A549 (cell line): ENCODE results near the gene POMT1. TPM values are rescaled to one million over a fixed set of nuclear protein-coding genes. Genes with fewer than 3 reads are reported as not detected.

ENCODE experiments used
- ATAC-seq, 2 experiments: fragments of 200-7000 bp in 1 of 2; fragments of >200 bp in 1 of 2; cut with Nextera tagmentation in 1 of 2; cut with Tn5 transposase in 1 of 2; 3 replicates each; pipeline versions ENCODE4 v1.8.0 to v1.9.1; 2018 to 2020; ENCODE audit warnings: mild to moderate bottlenecking in 1 of 2, moderate library complexity in 1 of 2
- CTCF ChIA-PET: fragments of 300-600 bp; sonication (Branson Sonifier 250); formaldehyde crosslinking; extraction: SDS; loops from one replicate; lab custom pipeline; 2021; ENCODE audit warnings: antibody characterized with exemption, inconsistent platforms; lab: Yijun Ruan, JAX
- POLR2A ChIA-PET: fragments of 350-600 bp; formaldehyde crosslinking; extraction: SDS; loops from one replicate; lab custom pipeline; 2021; ENCODE audit warnings: antibody characterized with exemption, inconsistent platforms; lab: Yijun Ruan, JAX
- DNase-seq, 2 experiments: peaks; one replicate each; pipeline versions ENCODE4 v3.0.0 to v3.0.0-alpha.2; 2011 to 2016; ENCODE audit warnings: low read depth in 1 of 2, low spot score in 1 of 2
- FAIRE-seq: peaks from 2 replicates; lab custom pipeline; 2011; peaks lifted over from hg19 to GRCh38; lab: Jason Lieb, UNC
- H3K27ac ChIP-seq, 2 experiments: fragments of >200 bp; sonication (Bioruptor Twin); formaldehyde crosslinking; 3 replicates each; pipeline ENCODE4 v1.5.1; 2016 to 2017
- H3K4me1 ChIP-seq: fragments of >200 bp; sonication (Bioruptor Twin); formaldehyde crosslinking; 3 replicates; pipeline ENCODE4 v1.6.1; 2016
- H3K4me2 ChIP-seq: fragments of >200 bp; sonication (Bioruptor Twin); formaldehyde crosslinking; 3 replicates; pipeline ENCODE4 v1.6.1; 2016
- H3K4me3 ChIP-seq: fragments of >200 bp; sonication (Bioruptor Twin); formaldehyde crosslinking; 3 replicates; pipeline ENCODE4 v1.5.1; 2016
- H3K9me3 ChIP-seq: fragments of >200 bp; sonication (Bioruptor Twin); formaldehyde crosslinking; 3 replicates; pipeline ENCODE4 v1.6.1; 2016
- CEBPB ChIP-seq, 2 experiments: fragments of >200 bp in 1 of 2; sonication (Bioruptor Twin) in 1 of 2; formaldehyde crosslinking in 1 of 2; IDR thresholded peaks; 2 replicates each; pipeline ENCODE4 v1.6.1; 2012 to 2016
- EP300 ChIP-seq, 2 experiments: fragments of >200 bp; sonication (Bioruptor Twin); formaldehyde crosslinking; IDR thresholded peaks; 2 replicates in 1 of 2; 3 replicates in 1 of 2; pipeline ENCODE4 v1.6.1; 2016 to 2017
- ESRRA ChIP-seq: fragments of 150-350 bp; IDR thresholded peaks from 2 replicates; pipeline ENCODE4 v1.6.1; 2014; ENCODE audit warnings: mild to moderate bottlenecking, low read length, borderline replicate concordance
- FOSL2 ChIP-seq, 2 experiments: fragments of 450-650 bp in 1 of 2; fragments of >200 bp in 1 of 2; sonication (Bioruptor Twin) in 1 of 2; formaldehyde crosslinking; IDR thresholded peaks; 2 replicates each; pipeline versions ENCODE4 v1.5.0 to v1.6.1; 2016 to 2020; ENCODE audit warnings: mild to moderate bottlenecking in 1 of 2, moderate library complexity in 1 of 2
- HES2 ChIP-seq: fragments of >200 bp; sonication (Bioruptor Twin); formaldehyde crosslinking; IDR thresholded peaks from 2 replicates; pipeline ENCODE4 v1.6.1; 2016
- HOXB5 ChIP-seq: fragments of 250-450 bp; sonication (Bioruptor Pico); IDR thresholded peaks from 2 replicates; pipeline ENCODE4 v1.5.0; 2020; ENCODE audit warnings: mild to moderate bottlenecking, moderate library complexity
- JUN ChIP-seq, 2 experiments: fragments of >200 bp; sonication (Bioruptor Twin); formaldehyde crosslinking; IDR thresholded peaks; 2 replicates in 1 of 2; 3 replicates in 1 of 2; pipeline ENCODE4 v1.6.1; 2016 to 2017
- JUNB ChIP-seq: fragments of >200 bp; sonication (Bioruptor Twin); formaldehyde crosslinking; IDR thresholded peaks from 2 replicates; pipeline ENCODE4 v1.6.1; 2016
- KDM5A ChIP-seq: fragments of 200-600 bp; sonication (generic); IDR thresholded peaks from 2 replicates; pipeline ENCODE4 v1.6.1; 2016; ENCODE audit warnings: antibody characterized with exemption, mild to moderate bottlenecking
- POLR2A ChIP-seq: IDR thresholded peaks from 2 replicates; pipeline ENCODE4 v1.6.1; 2012; ENCODE audit warnings: mild to moderate bottlenecking, low read length
- RARB ChIP-seq: fragments of 250-450 bp; sonication (Bioruptor Pico); IDR thresholded peaks from 2 replicates; pipeline ENCODE4 v1.8.0; 2021; ENCODE audit warnings: mild to moderate bottlenecking, moderate library complexity
- RCOR1 ChIP-seq: fragments of 150-350 bp; IDR thresholded peaks from 2 replicates; pipeline ENCODE4 v1.6.1; 2014; ENCODE audit warnings: antibody characterized with exemption, low read length, low read depth
- WGBS: methylation state at CpG from one replicate; pipeline ENCODE4 v1.1.6; 2017; ENCODE audit errors: missing lambda C conversion rate; 5-methylcytosine and 5-hydroxymethylcytosine counted together
- polyA plus RNA-seq, 4 experiments: library from polyadenylated mRNA; depleted of rRNA in 3 of 4; stranded (reverse); fragments of >200 nt; fragmentation: RNase III in 1 of 4; extraction: RNeasy Plus Mini Kit Qiagen cat#74134 plus additional on column Dnase treatment in 1 of 4; gene quantifications; 2 replicates in 3 of 4; 3 replicates in 1 of 4; pipeline ENCODE4 v1.2.3, GENCODE V29; 2011 to 2017
- TF ChIP-seq, protein P1 (sequence below): fragments of >200 bp; sonication (Bioruptor Twin); formaldehyde crosslinking; IDR thresholded peaks from 3 replicates; pipeline ENCODE4 v1.6.1; 2016
- TF ChIP-seq, protein P2 (sequence below): fragments of 250-450 bp; sonication (Bioruptor Pico); IDR thresholded peaks from 2 replicates; pipeline ENCODE4 v1.5.0; 2021; ENCODE audit warnings: mild to moderate bottlenecking, moderate library complexity, borderline replicate concordance
- TF ChIP-seq, protein P3 (sequence below): fragments of 150-350 bp; IDR thresholded peaks from 2 replicates; pipeline ENCODE4 v1.6.1; 2014; ENCODE audit warnings: low read depth, mild to moderate bottlenecking, low read length
- TF ChIP-seq, protein P4 (sequence below): IDR thresholded peaks from 2 replicates; pipeline ENCODE4 v1.6.1; 2012; ENCODE audit warnings: low read depth, borderline replicate concordance

The POMT1 gene
- polyA plus RNA-seq, 2 of the 4 experiments (the other 2 are of a cell fraction): 16.5 to 17.7 TPM

DNA sequence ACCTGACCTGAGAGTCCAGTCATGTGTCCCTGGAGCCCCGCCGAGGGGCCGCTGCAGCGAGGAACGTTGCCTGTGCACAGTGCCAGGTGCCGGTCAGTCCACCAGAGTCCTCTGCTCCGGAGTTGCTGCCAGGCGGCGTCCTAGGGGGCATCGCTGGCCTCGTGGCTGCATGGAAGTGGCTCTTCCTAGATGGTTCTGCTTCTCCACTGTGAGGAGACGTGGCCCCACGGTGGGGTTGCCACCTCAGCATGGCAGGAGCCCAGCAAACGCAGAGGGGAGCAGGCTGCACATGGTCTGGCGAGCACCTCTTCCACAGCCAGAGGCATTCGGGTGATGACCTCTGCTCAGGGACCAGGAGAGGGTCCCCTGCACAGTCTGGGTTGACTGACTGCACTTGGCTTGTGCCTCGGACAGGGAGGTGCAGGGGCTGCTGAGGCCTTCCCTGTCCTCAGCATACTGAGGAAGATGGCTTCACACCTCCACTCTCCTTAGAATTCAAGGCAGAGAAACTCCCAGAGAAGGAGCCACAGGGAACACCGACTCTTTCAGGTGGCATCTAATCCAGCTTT, 25.9 kb upstream of the POMT1 start (continued):
- TF ChIP-seq, protein P1, sequence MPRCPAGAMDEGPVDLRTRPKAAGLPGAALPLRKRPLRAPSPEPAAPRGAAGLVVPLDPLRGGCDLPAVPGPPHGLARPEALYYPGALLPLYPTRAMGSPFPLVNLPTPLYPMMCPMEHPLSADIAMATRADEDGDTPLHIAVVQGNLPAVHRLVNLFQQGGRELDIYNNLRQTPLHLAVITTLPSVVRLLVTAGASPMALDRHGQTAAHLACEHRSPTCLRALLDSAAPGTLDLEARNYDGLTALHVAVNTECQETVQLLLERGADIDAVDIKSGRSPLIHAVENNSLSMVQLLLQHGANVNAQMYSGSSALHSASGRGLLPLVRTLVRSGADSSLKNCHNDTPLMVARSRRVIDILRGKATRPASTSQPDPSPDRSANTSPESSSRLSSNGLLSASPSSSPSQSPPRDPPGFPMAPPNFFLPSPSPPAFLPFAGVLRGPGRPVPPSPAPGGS: no peak
- no peak for TF ChIP-seq JUN (IDR thresholded peaks at IDR 0.05)
- TF ChIP-seq, protein P2, sequence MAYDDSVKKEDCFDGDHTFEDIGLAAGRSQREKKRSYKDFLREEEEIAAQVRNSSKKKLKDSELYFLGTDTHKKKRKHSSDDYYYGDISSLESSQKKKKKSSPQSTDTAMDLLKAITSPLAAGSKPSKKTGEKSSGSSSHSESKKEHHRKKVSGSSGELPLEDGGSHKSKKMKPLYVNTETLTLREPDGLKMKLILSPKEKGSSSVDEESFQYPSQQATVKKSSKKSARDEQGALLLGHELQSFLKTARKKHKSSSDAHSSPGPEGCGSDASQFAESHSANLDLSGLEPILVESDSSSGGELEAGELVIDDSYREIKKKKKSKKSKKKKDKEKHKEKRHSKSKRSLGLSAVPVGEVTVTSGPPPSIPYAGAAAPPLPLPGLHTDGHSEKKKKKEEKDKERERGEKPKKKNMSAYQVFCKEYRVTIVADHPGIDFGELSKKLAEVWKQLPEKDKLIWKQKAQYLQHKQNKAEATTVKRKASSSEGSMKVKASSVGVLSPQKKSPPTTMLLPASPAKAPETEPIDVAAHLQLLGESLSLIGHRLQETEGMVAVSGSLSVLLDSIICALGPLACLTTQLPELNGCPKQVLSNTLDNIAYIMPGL: no peak
- no peak for TF ChIP-seq HOXB5 (CRISPR knock-in tag)

DNA sequence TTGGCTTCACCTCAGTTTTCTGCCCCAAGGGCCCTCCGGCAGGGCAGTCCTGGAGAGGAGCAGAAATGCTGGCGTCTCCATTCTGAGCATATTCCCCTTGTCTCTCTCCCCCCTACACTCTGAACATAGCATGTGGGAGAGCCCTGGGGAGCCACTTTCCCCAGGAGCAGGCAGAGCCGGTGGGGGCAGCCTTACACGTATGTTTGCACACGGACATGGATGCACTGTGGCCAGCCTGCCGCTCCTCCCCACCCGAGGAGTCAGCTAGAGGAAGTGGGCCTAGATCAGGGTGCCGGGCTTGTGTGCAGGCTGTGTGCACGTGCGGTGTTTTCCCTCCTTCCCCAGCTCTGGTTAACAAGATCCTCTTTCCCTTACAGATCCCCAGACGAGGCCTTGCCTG, 25.4 kb upstream of the POMT1 start:
- peaks cover 11% of the 10 kb centered on the region; the same call in 2 of the 3 replicates for H3K4me1 ChIP-seq
- no peak for DNase-seq
- no peak overlapping the region for H3K4me2 ChIP-seq
- no peaks in the 10 kb centered on the region for H3K9me3 ChIP-seq
- no peak overlapping the region for H3K4me3 ChIP-seq
- ChIA-PET CTCF (interaction anchor here (0.6 to 5.8 kb wide), 30 partner anchors 8 to 1522 kb away, joined by 3 to 48 read pairs (median 4); no protein-coding TSS in a partner anchor), POLR2A (no interaction called here)
- no peak overlapping the region for H3K27ac ChIP-seq
- TF ChIP-seq JUNB (no peak), HOXB5 (CRISPR knock-in tag) (no peak), RARB (no peak), EP300 (IDR thresholded peaks at IDR 0.05) (no peak), HES2 (no peak)
- TF ChIP-seq, protein P3, sequence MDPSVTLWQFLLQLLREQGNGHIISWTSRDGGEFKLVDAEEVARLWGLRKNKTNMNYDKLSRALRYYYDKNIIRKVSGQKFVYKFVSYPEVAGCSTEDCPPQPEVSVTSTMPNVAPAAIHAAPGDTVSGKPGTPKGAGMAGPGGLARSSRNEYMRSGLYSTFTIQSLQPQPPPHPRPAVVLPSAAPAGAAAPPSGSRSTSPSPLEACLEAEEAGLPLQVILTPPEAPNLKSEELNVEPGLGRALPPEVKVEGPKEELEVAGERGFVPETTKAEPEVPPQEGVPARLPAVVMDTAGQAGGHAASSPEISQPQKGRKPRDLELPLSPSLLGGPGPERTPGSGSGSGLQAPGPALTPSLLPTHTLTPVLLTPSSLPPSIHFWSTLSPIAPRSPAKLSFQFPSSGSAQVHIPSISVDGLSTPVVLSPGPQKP: no peak
- TF ChIP-seq, protein P4, sequence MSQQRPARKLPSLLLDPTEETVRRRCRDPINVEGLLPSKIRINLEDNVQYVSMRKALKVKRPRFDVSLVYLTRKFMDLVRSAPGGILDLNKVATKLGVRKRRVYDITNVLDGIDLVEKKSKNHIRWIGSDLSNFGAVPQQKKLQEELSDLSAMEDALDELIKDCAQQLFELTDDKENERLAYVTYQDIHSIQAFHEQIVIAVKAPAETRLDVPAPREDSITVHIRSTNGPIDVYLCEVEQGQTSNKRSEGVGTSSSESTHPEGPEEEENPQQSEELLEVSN: no peak
- no peak for FAIRE-seq
- 82% methylated on average over 11 of the region's 11 CpGs for WGBS
- ATAC-seq: peak in 1 of 2 experiments; percentile 18; a peak in 3 of 6 replicates

GRCh38 chr9:131477816-131478419, 24.8 kb upstream of the POMT1 start:
- POLR2A ChIA-PET: no interaction called here
- peak in 1 of 2 experiments; percentile 9; a peak in 3 of 6 replicates for ATAC-seq
- FAIRE-seq: no peak
- Histone ChIP-seq H3K9me3 (no peaks in the 10 kb centered on the region), H3K4me2 (no peak overlapping the region), H3K27ac (no peak overlapping the region), H3K4me1 (peaks cover 6% of the 10 kb centered on the region; the same call in 2 of the 3 replicates), H3K4me3 (no peak overlapping the region)
- DNase-seq: no peak
- 88% methylated on average over 19 of the region's 19 CpGs for WGBS
- TF ChIP-seq CEBPB (IDR thresholded peaks at IDR 0.05): no peak
- TF ChIP-seq RCOR1: no peak
- TF ChIP-seq KDM5A: no peak
- TF ChIP-seq FOSL2 (IDR thresholded peaks at IDR 0.05): no peak
- TF ChIP-seq FOSL2 (CRISPR knock-in tag; IDR thresholded peaks at IDR 0.05): no peak
- no peak for TF ChIP-seq POLR2A
- no peak for TF ChIP-seq ESRRA
- CTCF ChIA-PET: interaction anchor here (0.6 to 5.8 kb wide), 32 partner anchors 9 to 1523 kb away, joined by 3 to 48 read pairs (median 4); no protein-coding TSS in a partner anchor
